Measurements from ENCODE around the gene CSTPP1. TPM values are rescaled to one million over a fixed set of nuclear protein-coding genes. Genes with fewer than 3 reads are reported as not detected.

The CSTPP1 gene
- total RNA-seq, 6 experiments from 2014 or later: 3.3 to 7.5 (median 4.6) TPM

GRCh38 chr11:47208628-47209027 lies 272.1 kb downstream of the CSTPP1 start:
- Histone ChIP-seq H3K27me3 (no peaks in the 10 kb centered on the region), H3K4me1 (peaks cover 0 to 8% (median 0%) of the 10 kb centered on the region in 4 donors), H3K36me3 (no peaks in the 10 kb centered on the region), H3K4me3 (no peak overlapping the region), H3K27ac (no peak overlapping the region), H3K9me3 (no peaks in the 10 kb centered on the region)
- TF ChIP-seq POLR2A (IDR thresholded peaks at IDR 0.05) (no peak), CTCF (IDR thresholded peaks at IDR 0.05) (no peak)
- ATAC-seq (peak; percentile 66 to 86 (median 72)), DNase-seq (no peak)
- intact Hi-C loops (cut with DNase I): loop anchor here in 1 of 2 donors (10.0 kb wide), 1 partner anchor 64 kb away; no protein-coding TSS in a partner anchor
- 60% methylated on average over 3 of the region's 5 CpGs for WGBS (ENCODE audit: insufficient coverage, low coverage, low lambda C conversion rate, missing lambda C conversion rate)

Small RNA genes lying within 50 kb of the gene (microRNA-seq; reads per million reads assigned to microRNA genes)
- 0 reads per million in 2 donors for gene MIR6745

Small RNA genes lying within 50 kb of the gene (small RNA-seq; reads per million reads assigned to genes)
- gene MIR6745: 0 reads per million in 2 experiments

Other genes starting within 250 kb of the CSTPP1 start
- 10 to 100 TPM; 26.5 to 46.2 (median 30.9) TPM for gene ARHGAP1, start 236.1 kb upstream of the CSTPP1 start, total RNA-seq
- gene ZNF408, start 235.7 kb upstream of the CSTPP1 start, total RNA-seq: 10 to 100 TPM in 1 of 6 experiments, 1 to 10 TPM in 5; 4.0 to 16.3 (median 6.9) TPM
- gene F2, start 217.5 kb upstream of the CSTPP1 start, total RNA-seq: 1,000 to 10,000 TPM in 3 of 6 experiments, 100 to 1,000 TPM in 3; 825 to 1,339 (median 1,089) TPM
- 10 to 100 TPM; 12.9 to 30.2 (median 21.2) TPM for gene CKAP5, start 90.5 kb upstream of the CSTPP1 start, total RNA-seq
- 1 to 10 TPM in 2 of 6 experiments, under 1 TPM in 4; 0.43 to 1.2 (median 0.84) TPM for gene LRP4, start 18.2 kb upstream of the CSTPP1 start, total RNA-seq
- gene ARFGAP2, start 240.1 kb downstream of the CSTPP1 start, total RNA-seq: 10 to 100 TPM; 37.7 to 64.4 (median 62.1) TPM
- gene PACSIN3, start 249.7 kb downstream of the CSTPP1 start, total RNA-seq: 10 to 100 TPM in 5 of 6 experiments, 1 to 10 TPM in 1; 9.6 to 31.1 (median 25.0) TPM

Data from right lobe of liver (tissue), 6 donors.